Measurements from ENCODE around the gene SYNPO2L.

SYNPO2L gene

DNA sequence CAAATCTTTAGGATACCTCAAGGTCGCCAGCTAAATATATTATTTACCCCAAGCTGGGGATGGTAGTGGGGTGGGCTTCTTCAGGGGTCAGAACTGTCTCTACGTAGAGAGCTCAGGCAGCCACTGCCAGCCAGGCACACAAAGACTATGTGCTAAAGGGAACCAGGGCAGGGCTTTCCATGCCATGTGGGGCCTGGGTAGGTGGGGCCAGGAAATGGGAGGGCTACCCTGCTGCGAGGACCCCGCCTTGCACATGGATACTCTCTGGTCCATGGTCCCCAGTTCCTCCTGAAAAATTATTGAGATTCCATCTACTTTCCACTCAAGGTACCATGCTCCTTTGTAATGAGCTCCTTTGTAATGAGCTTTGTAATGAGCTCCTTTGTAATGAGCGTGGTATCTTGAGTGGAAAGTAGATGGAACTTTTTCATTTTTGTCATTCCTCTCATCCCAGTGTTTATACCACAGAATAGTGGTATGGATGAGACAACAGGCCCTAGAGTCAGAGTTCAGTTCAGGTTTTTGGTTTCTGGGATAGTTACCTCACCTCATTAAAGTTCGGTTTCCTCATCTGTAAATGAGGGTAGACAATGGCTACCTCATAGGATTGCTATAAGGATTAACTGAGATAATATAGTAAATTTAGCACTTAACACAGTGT, 5.8 kb downstream of the SYNPO2L start:
- TF ChIP-seq, protein P1, sequence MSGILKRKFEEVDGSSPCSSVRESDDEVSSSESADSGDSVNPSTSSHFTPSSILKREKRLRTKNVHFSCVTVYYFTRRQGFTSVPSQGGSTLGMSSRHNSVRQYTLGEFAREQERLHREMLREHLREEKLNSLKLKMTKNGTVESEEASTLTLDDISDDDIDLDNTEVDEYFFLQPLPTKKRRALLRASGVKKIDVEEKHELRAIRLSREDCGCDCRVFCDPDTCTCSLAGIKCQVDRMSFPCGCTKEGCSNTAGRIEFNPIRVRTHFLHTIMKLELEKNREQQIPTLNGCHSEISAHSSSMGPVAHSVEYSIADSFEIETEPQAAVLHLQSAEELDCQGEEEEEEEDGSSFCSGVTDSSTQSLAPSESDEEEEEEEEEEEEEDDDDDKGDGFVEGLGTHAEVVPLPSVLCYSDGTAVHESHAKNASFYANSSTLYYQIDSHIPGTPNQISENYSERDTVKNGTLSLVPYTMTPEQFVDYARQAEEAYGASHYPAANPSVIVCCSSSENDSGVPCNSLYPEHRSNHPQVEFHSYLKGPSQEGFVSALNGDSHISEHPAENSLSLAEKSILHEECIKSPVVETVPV (CRISPR knock-in tag; IDR thresholded peaks at IDR 0.05), result no peak
- TF ChIP-seq, protein P2, sequence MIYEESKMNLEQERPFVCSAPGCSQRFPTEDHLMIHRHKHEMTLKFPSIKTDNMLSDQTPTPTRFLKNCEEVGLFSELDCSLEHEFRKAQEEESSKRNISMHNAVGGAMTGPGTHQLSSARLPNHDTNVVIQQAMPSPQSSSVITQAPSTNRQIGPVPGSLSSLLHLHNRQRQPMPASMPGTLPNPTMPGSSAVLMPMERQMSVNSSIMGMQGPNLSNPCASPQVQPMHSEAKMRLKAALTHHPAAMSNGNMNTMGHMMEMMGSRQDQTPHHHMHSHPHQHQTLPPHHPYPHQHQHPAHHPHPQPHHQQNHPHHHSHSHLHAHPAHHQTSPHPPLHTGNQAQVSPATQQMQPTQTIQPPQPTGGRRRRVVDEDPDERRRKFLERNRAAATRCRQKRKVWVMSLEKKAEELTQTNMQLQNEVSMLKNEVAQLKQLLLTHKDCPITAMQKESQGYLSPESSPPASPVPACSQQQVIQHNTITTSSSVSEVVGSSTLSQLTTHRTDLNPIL (CRISPR knock-in tag; IDR thresholded peaks at IDR 0.05; ENCODE audit: low read depth), result no peak
- no peak for TF ChIP-seq ZNF8 (CRISPR knock-in tag; IDR thresholded peaks at IDR 0.05)
- TF ChIP-seq, protein P3, sequence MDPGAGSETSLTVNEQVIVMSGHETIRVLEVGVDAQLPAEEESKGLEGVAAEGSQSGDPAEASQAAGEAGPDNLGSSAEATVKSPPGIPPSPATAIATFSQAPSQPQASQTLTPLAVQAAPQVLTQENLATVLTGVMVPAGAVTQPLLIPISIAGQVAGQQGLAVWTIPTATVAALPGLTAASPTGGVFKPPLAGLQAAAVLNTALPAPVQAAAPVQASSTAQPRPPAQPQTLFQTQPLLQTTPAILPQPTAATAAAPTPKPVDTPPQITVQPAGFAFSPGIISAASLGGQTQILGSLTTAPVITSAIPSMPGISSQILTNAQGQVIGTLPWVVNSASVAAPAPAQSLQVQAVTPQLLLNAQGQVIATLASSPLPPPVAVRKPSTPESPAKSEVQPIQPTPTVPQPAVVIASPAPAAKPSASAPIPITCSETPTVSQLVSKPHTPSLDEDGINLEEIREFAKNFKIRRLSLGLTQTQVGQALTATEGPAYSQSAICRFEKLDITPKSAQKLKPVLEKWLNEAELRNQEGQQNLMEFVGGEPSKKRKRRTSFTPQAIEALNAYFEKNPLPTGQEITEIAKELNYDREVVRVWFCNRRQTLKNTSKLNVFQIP (CRISPR knock-in tag; IDR thresholded peaks at IDR 0.05; ENCODE audit: borderline replicate concordance, low read depth), result no peak
- no peak for TF ChIP-seq RARB (CRISPR knock-in tag; IDR thresholded peaks at IDR 0.05)
- no peak for TF ChIP-seq SNAI2 (CRISPR knock-in tag; IDR thresholded peaks at IDR 0.05)
- TF ChIP-seq ZC3H10 (CRISPR knock-in tag; IDR thresholded peaks at IDR 0.05), result no peak
- TF ChIP-seq ESRRG (CRISPR knock-in tag; IDR thresholded peaks at IDR 0.05), result no peak
- no peak for TF ChIP-seq OSR1 (CRISPR knock-in tag; IDR thresholded peaks at IDR 0.05)
- no peak for TF ChIP-seq GLIS3 (CRISPR knock-in tag; IDR thresholded peaks at IDR 0.05)
- TF ChIP-seq PPARA (CRISPR knock-in tag; IDR thresholded peaks at IDR 0.05; ENCODE audit: borderline replicate concordance), result no peak
- no peak for TF ChIP-seq ISL1 (CRISPR knock-in tag; IDR thresholded peaks at IDR 0.05)
- TF ChIP-seq ZFP30 (CRISPR knock-in tag; IDR thresholded peaks at IDR 0.05), result no peak
- no peak for TF ChIP-seq BACH2 (CRISPR knock-in tag; IDR thresholded peaks at IDR 0.05; ENCODE audit: borderline replicate concordance)
- TF ChIP-seq ZNF565 (CRISPR knock-in tag; conservative IDR thresholded peaks at IDR 0.05; ENCODE audit: low read depth), result no peak
- ATAC-seq, result no peak

DNA sequence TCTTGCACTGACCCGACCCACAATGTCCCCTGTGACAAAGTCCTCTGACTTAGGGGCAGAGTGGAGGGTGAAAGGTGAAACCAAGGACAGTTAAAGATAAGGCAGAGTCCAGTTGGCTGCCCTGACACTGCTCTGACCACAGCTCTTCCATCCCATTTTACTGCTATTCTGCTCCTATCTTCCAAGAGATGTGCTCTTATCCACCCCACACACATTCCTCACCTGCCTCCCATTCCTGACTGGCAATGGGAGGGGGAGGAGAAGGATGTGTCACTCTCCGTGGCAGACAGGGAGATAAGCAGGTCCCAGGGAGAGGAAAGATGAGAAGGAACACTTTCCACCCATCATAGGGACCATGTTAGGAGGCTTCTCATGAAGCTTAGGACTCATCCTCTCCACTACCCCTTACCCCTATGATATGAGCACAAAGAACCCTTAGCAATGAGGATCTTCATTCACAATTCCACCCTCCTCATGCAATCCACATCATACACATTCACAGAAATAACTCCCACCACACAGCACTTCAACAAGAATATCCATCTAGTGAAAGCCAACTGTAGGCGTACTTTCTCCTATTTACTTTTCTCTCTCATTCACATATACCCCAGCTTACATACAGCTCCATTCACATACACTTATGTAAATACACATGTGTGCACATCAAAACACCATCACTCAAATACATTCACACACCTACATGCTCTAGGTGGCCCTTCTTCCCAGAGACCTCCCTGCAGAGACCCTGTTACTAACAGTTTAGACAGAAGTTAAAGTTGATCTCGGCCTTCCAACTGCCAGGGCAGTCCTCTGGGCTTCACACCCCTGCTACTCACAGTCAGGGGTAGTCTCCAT, 6.6 kb downstream of the SYNPO2L start:
- no peak; the same call in 2 of the 3 replicates for ATAC-seq
- TF ChIP-seq OSR1 (CRISPR knock-in tag; IDR thresholded peaks at IDR 0.05), result no peak
- no peak for TF ChIP-seq ZC3H10 (CRISPR knock-in tag; IDR thresholded peaks at IDR 0.05)
- no peak for TF ChIP-seq BACH2 (CRISPR knock-in tag; IDR thresholded peaks at IDR 0.05; ENCODE audit: borderline replicate concordance)
- TF ChIP-seq ZFP30 (CRISPR knock-in tag; IDR thresholded peaks at IDR 0.05), result no peak
- TF ChIP-seq ZFP3 (CRISPR knock-in tag; IDR thresholded peaks at IDR 0.05), result no peak
- TF ChIP-seq CSDC2 (CRISPR knock-in tag; IDR thresholded peaks at IDR 0.05), result no peak
- TF ChIP-seq GLIS3 (CRISPR knock-in tag; IDR thresholded peaks at IDR 0.05), result no peak
- TF ChIP-seq, protein P4, sequence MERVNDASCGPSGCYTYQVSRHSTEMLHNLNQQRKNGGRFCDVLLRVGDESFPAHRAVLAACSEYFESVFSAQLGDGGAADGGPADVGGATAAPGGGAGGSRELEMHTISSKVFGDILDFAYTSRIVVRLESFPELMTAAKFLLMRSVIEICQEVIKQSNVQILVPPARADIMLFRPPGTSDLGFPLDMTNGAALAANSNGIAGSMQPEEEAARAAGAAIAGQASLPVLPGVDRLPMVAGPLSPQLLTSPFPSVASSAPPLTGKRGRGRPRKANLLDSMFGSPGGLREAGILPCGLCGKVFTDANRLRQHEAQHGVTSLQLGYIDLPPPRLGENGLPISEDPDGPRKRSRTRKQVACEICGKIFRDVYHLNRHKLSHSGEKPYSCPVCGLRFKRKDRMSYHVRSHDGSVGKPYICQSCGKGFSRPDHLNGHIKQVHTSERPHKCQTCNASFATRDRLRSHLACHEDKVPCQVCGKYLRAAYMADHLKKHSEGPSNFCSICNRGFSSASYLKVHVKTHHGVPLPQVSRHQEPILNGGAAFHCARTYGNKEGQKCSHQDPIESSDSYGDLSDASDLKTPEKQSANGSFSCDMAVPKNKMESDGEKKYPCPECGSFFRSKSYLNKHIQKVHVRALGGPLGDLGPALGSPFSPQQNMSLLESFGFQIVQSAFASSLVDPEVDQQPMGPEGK (CRISPR knock-in tag; IDR thresholded peaks at IDR 0.05; ENCODE audit: borderline replicate concordance), result no peak
- no peak for TF ChIP-seq RARB (CRISPR knock-in tag; IDR thresholded peaks at IDR 0.05)
- no peak for TF ChIP-seq SNAI2 (CRISPR knock-in tag; IDR thresholded peaks at IDR 0.05)
- no peak for TF ChIP-seq ZNF8 (CRISPR knock-in tag; IDR thresholded peaks at IDR 0.05)
- TF ChIP-seq PPARA (CRISPR knock-in tag; IDR thresholded peaks at IDR 0.05; ENCODE audit: borderline replicate concordance), result no peak
- TF ChIP-seq, protein P1 (CRISPR knock-in tag; IDR thresholded peaks at IDR 0.05), result no peak
- TF ChIP-seq ESRRG (CRISPR knock-in tag; IDR thresholded peaks at IDR 0.05), result no peak
- no peak for TF ChIP-seq ZNF70 (CRISPR knock-in tag; IDR thresholded peaks at IDR 0.05)
- no peak for TF ChIP-seq TCF4 (CRISPR knock-in tag; IDR thresholded peaks at IDR 0.05; ENCODE audit: borderline replicate concordance)
- TF ChIP-seq, protein P3 (CRISPR knock-in tag; IDR thresholded peaks at IDR 0.05; ENCODE audit: borderline replicate concordance, low read depth), result no peak
- TF ChIP-seq, protein P5, sequence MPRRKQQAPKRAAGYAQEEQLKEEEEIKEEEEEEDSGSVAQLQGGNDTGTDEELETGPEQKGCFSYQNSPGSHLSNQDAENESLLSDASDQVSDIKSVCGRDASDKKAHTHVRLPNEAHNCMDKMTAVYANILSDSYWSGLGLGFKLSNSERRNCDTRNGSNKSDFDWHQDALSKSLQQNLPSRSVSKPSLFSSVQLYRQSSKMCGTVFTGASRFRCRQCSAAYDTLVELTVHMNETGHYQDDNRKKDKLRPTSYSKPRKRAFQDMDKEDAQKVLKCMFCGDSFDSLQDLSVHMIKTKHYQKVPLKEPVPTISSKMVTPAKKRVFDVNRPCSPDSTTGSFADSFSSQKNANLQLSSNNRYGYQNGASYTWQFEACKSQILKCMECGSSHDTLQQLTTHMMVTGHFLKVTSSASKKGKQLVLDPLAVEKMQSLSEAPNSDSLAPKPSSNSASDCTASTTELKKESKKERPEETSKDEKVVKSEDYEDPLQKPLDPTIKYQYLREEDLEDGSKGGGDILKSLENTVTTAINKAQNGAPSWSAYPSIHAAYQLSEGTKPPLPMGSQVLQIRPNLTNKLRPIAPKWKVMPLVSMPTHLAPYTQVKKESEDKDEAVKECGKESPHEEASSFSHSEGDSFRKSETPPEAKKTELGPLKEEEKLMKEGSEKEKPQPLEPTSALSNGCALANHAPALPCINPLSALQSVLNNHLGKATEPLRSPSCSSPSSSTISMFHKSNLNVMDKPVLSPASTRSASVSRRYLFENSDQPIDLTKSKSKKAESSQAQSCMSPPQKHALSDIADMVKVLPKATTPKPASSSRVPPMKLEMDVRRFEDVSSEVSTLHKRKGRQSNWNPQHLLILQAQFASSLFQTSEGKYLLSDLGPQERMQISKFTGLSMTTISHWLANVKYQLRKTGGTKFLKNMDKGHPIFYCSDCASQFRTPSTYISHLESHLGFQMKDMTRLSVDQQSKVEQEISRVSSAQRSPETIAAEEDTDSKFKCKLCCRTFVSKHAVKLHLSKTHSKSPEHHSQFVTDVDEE (CRISPR knock-in tag; IDR thresholded peaks at IDR 0.05), result no peak
- no peak for TF ChIP-seq ZNF565 (CRISPR knock-in tag; conservative IDR thresholded peaks at IDR 0.05; ENCODE audit: low read depth)

Data from SK-N-SH treated with all-trans-retinoic acid at 6 μM for 48 hours (cell line).